Measurements from ENCODE around the gene GDPD2.

GDPD2 gene

DNA sequence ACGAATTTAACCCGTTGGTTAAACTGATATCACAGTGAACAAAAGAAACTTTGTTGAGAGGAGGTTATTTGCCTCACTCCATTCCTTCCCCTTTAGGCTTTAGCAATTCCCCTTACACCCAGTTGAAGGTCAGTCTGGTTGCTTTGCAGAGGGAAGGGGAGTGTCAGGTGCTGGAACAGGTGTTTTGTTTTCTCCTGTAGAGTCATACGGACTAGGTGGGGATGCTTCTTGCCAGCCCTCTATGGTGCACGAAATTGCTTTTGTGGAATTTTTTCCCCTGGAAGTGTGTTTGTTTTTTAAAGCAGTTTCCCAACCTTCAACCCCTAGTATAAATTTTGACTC is 54.6 kb downstream of the GDPD2 start:
- peaks cover 14% of the 10 kb centered on the region for H3K36me3 Mint-ChIP-seq (ENCODE audit: low read depth)

GRCh38 chrX:70478526-70479245 is 55.6 kb downstream of the GDPD2 start:
- Mint-ChIP-seq H3K4me3 (no peak overlapping the region), H3K27me3 (no peaks in the 10 kb centered on the region), H3K36me3 (ENCODE audit: low read depth) (peaks cover 14% of the 10 kb centered on the region), H3K4me1 (ENCODE audit: low read depth) (peaks cover 5% of the 10 kb centered on the region), H3K27ac (no peak overlapping the region), H3K9me3 (no peaks in the 10 kb centered on the region)

More for the DNA sequence above, 54.6 kb downstream of the GDPD2 start:
- Mint-ChIP-seq H3K27me3 (no peaks in the 10 kb centered on the region), H3K4me1 (ENCODE audit: low read depth) (peaks cover 5% of the 10 kb centered on the region), H3K27ac (no peak overlapping the region), H3K4me3 (no peak overlapping the region), H3K9me3 (no peaks in the 10 kb centered on the region)

DNA sequence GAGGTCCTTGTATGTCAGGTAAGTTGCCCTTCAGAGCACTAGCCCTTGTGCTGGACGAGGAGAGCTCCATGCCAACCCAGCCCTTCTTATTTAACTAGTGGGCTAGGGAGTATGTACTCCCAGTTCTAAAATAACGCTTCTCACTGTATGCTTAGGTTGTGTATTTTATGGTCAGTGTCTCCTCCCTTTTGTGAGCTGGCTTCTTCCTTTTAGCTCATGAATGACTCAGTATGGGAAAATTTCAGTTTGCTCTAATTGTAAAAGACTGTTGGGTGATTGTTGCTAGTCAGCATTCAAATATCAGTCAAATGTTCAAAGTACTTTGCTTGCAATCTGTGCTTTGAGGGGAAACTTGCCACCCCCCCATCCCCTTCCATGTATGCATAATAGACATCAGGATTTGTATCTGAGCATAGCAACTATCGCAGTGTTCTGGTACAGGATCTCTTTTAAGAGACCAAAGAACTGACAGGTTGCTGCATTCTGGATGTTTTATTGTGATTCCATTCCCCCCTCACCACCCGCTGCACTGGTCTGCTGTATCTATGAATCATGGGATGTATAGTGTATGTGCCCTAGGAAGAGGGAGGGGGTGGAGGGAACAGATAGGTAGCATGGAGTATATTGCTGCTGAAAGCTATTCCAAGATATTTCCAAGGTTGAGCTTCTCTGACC is 56.3 kb downstream of the GDPD2 start:
- H3K27me3 Mint-ChIP-seq: no peaks in the 10 kb centered on the region
- peaks cover 5% of the 10 kb centered on the region for H3K4me1 Mint-ChIP-seq (ENCODE audit: low read depth)
- no peak overlapping the region for H3K4me3 Mint-ChIP-seq
- no peaks in the 10 kb centered on the region for H3K9me3 Mint-ChIP-seq
- no peak overlapping the region for H3K27ac Mint-ChIP-seq
- peaks cover 10% of the 10 kb centered on the region for H3K36me3 Mint-ChIP-seq (ENCODE audit: low read depth)

DNA sequence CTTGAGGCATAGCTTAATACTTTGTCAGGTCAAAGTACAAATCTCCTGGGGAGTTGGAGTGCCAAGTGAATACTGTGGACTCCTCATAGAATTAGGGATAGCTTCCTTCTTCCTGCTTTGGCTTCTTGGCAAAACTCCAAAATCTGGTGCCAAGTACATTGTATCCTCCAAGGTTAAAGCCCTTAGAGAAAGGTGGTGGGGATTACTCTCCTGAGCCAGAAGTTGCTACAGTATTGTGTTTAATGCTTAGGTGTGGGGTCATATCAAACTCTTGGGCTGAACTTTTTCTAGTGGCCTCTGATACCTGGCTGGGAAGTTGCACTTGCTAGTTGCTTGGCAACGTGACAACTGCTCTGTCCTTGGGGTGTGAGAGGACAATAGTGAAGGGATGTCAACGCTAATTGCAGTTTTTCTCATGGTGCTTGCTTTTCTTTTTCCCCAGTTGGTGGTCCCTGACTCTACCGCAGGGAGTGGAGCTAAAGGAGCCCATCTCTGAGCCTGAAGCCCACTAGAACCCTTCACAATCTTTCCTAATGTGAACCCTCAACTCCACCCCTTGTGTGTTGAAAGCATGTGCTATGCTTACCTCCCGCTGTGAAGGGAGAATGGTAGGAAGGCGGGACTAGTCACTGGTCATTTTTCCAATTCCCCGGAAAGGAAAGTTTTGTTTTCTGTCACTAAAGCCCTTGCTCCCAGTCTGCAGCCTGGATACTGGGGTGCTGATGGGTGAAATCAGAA is 57.0 kb downstream of the GDPD2 start:
- H3K9me3 Mint-ChIP-seq: no peaks in the 10 kb centered on the region
- peaks cover 10% of the 10 kb centered on the region for H3K36me3 Mint-ChIP-seq (ENCODE audit: low read depth)
- H3K4me3 Mint-ChIP-seq: no peak overlapping the region
- no peaks in the 10 kb centered on the region for H3K27me3 Mint-ChIP-seq
- peaks cover 5% of the 10 kb centered on the region for H3K4me1 Mint-ChIP-seq (ENCODE audit: low read depth)
- H3K27ac Mint-ChIP-seq: no peak overlapping the region

DNA sequence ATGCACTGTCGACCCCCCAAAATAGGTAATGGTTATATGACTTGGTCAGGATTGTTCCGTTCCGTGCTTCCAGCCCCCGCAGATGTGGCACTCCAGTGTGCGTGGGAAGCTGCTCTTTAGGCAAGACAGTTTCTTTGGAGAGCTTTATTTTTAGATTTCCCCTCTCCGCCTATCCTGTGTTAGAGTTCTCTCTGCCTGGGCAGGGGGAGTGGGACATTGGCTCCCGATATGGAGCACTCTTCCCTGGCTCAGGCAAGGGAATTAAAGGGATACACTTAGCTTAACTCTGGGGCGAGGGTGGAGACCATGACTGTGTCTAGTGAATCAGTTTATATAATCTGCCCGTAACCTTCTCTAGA is 57.5 kb downstream of the GDPD2 start:
- H3K4me1 Mint-ChIP-seq (ENCODE audit: low read depth): peaks cover under 1% of the 10 kb centered on the region
- H3K27ac Mint-ChIP-seq: no peak overlapping the region
- no peak overlapping the region for H3K4me3 Mint-ChIP-seq
- no peaks in the 10 kb centered on the region for H3K9me3 Mint-ChIP-seq
- no peaks in the 10 kb centered on the region for H3K27me3 Mint-ChIP-seq
- peaks cover 10% of the 10 kb centered on the region for H3K36me3 Mint-ChIP-seq (ENCODE audit: low read depth)

- H3K27ac Mint-ChIP-seq: no peak overlapping the region
- H3K27me3 Mint-ChIP-seq: no peaks in the 10 kb centered on the region
- no peak overlapping the region for H3K4me3 Mint-ChIP-seq
- peaks cover 10% of the 10 kb centered on the region for H3K36me3 Mint-ChIP-seq (ENCODE audit: low read depth)
- no peaks in the 10 kb centered on the region for H3K4me1 Mint-ChIP-seq (ENCODE audit: low read depth)
- H3K9me3 Mint-ChIP-seq: no peaks in the 10 kb centered on the region
These were observed 58.6 kb downstream of the GDPD2 start for GRCh38 chrX:70481471-70482270.

DNA sequence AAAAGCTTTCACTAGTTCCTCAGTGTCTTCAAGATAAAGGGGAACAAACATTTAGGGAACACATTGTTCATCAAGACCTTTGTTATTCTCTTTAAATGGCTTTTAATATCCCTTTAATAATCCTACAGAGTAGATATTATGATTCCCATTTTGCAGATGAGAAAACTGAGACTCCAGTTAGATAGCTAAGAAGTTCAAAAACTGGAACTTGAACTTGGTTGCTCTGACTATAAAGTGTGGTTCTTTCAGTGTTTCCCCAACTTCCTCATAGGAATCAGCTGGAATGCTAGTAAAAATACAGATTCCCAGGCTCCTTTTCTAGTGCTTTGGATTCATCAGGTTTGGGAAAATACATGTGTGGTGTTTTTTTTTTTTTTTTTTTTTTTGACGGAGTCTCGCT is 59.2 kb downstream of the GDPD2 start:
- peaks cover 10% of the 10 kb centered on the region for H3K36me3 Mint-ChIP-seq (ENCODE audit: low read depth)
- no peak overlapping the region for H3K27ac Mint-ChIP-seq
- H3K9me3 Mint-ChIP-seq: no peaks in the 10 kb centered on the region
- no peak overlapping the region for H3K4me3 Mint-ChIP-seq
- H3K4me1 Mint-ChIP-seq (ENCODE audit: low read depth): no peaks in the 10 kb centered on the region
- H3K27me3 Mint-ChIP-seq: no peaks in the 10 kb centered on the region
